ENCODE data around the gene SMPD3.

The SMPD3 gene

DNA sequence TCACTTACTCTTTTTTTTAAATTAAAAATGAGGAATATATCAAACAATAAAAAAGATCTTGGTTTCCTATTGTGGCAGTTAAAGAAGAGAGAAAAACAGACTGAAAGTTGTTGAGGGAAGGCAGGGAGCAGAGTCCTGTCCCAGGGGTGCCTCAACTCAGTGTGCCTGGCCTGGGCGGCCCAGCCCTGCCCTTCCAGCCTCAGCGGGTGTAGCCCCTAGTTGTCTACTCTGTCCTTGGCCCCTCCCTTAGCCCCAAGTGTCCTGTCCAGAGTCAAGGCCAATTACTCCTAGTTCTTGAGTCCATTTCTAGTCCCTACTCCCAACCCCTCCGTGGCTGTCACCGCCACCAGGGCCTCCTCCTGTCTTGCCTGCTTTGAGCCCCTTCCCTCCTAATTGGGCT lies 52.5 kb downstream of the SMPD3 start:
- no peak overlapping the region for H3K4me3 ChIP-seq (replicated peaks in 1 of 2; ENCODE audit: low read depth in 2 of 2, low read length in 2 of 2)
- no peak for DNase-seq (ENCODE audit: low read depth in 2 of 2)
- TF ChIP-seq, protein P1, sequence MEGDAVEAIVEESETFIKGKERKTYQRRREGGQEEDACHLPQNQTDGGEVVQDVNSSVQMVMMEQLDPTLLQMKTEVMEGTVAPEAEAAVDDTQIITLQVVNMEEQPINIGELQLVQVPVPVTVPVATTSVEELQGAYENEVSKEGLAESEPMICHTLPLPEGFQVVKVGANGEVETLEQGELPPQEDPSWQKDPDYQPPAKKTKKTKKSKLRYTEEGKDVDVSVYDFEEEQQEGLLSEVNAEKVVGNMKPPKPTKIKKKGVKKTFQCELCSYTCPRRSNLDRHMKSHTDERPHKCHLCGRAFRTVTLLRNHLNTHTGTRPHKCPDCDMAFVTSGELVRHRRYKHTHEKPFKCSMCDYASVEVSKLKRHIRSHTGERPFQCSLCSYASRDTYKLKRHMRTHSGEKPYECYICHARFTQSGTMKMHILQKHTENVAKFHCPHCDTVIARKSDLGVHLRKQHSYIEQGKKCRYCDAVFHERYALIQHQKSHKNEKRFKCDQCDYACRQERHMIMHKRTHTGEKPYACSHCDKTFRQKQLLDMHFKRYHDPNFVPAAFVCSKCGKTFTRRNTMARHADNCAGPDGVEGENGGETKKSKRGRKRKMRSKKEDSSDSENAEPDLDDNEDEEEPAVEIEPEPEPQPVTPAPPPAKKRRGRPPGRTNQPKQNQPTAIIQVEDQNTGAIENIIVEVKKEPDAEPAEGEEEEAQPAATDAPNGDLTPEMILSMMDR (IDR thresholded peaks at IDR 0.05; ENCODE audit: low read depth, low read length): no peak

DNA sequence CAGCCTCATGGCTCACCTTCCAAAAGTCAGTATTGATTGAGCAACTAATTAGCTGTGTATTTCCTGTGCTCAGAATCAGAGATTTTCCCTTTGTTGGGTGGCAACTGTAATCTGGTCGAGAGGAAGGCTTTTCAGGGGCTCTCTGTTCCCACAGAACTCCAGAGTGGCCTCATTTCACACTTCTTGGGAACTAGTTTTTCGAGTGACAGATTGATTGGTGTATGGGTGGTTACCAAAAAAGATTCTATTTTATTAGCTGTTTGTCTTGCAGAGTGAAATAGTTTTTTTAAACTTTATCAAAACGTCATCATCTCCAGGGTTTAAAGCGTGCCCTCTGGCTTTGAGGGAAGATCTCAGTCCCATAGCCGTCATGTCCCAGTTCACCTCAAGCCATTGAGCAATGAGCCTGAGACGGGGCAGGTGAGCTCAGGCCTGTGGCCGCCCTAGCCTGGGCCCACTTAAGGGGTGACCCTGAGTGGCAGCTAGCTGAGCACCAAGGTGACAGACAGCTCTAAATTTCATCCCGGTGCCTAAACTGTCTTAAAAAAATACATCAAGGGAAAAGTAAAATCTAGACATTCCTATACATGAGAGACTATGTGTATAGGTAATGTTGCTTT lies 53.0 kb downstream of the SMPD3 start:
- TF ChIP-seq, protein P1 (IDR thresholded peaks at IDR 0.05; ENCODE audit: low read depth, low read length): no peak
- no peak for DNase-seq (ENCODE audit: low read depth in 2 of 2)
- H3K4me3 ChIP-seq (replicated peaks in 1 of 2; ENCODE audit: low read depth in 2 of 2, low read length in 2 of 2): no peak overlapping the region

DNA sequence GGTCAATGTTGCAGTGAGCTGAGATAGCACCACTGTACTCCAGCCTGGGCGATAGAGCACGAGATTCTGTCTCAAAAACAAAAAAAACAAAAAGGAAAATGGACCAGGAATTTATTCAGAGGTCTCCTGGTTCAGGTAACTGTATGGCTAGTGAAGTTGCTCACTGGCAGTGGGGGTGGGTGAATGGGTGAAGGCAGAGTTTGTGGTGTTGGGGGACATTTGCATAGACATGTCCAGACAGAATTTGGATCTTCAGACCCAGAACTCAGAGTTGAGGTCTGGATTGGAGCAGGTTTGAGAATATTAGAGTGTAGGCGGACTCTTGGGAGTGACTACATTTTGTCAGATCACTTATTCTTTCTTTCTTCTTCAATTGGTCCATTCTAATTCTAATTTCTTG lies 55.0 kb downstream of the SMPD3 start:
- TF ChIP-seq, protein P1 (IDR thresholded peaks at IDR 0.05; ENCODE audit: low read depth, low read length): no peak
- no peak overlapping the region for H3K4me3 ChIP-seq (replicated peaks in 1 of 2; ENCODE audit: low read depth in 2 of 2, low read length in 2 of 2)
- DNase-seq (ENCODE audit: low read depth in 2 of 2): no peak

DNA sequence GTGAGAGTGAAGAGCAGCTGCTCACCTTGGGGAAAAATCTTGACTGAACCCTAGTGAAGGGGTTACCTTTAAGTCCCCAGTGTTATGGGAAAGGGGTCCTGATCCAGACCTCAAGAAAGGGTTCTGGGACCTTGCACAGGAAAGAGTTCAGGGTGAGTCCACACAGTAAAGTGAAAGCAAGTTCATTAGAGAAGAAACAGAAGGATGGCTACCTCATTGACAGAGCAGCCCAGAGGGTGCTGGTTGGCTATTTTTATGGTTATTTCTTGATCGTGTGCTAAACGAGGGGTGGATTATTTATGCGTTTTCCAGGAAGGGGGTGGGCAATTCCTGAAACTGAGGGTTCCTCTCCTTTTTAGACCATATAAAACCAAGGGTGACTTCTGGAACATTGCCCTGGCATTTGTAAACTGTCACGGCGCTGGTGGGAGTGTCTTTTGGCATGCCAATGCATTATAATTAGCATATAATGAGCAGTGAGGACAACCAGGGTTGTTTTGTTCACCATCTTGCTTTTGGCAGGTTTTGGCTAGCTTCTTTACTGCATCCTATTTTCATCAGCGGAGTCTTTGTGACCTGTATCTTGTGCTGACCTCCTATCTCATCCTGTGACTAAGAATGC lies 58.4 kb downstream of the SMPD3 start:
- no peak overlapping the region for H3K4me3 ChIP-seq (replicated peaks in 1 of 2; ENCODE audit: low read depth in 2 of 2, low read length in 2 of 2)

DNA sequence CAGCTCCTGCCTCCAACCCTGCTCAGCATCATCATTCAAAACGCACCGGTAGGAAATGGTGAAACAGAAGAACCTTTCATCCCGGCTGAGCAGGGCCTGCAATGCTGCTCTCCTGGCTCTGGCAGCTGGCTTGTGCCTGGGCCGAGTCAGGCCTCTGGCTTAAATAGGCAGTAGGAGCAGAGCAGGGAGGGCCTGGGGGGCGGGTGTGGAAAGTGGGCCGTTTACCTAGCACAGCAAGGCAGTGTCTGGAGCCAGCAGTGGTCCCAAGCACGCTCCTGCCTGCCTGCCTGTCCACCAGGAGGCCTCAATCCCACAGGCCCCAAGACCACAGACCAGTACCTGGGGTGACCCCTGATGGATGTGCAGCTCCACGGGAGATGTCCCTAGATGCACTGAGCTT lies 59.3 kb downstream of the SMPD3 start:
- no peak overlapping the region for H3K4me3 ChIP-seq (replicated peaks in 1 of 2; ENCODE audit: low read depth in 2 of 2, low read length in 2 of 2)
- TF ChIP-seq, protein P1 (IDR thresholded peaks at IDR 0.05; ENCODE audit: low read depth, low read length): no peak
- no peak for DNase-seq (ENCODE audit: low read depth in 2 of 2)

More for the DNA sequence above, 58.4 kb downstream of the SMPD3 start:
- TF ChIP-seq, protein P1 (IDR thresholded peaks at IDR 0.05; ENCODE audit: low read depth, low read length): no peak
- DNase-seq (ENCODE audit: low read depth in 2 of 2): no peak

DNA sequence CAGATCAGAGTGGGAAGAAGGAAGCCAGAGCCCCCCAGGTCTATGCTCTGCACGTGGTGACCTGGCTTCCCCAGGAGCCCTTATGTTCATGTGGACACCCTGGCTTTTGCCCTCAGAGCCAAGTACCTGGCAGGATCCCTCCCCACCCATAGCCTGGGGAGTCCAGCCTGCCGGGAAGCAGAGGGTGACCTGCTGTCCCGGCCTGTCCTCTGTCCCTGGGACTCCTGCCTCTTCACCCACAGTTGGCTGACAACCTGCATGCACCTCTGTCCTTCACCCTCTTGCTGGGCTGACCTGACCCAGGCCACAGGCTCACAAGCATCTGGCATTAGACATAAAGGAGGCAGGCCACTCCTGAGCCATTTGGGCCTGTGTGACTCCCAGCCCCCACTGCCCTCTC lies 60.2 kb downstream of the SMPD3 start:
- TF ChIP-seq, protein P1 (IDR thresholded peaks at IDR 0.05; ENCODE audit: low read depth, low read length): no peak
- no peak overlapping the region for H3K4me3 ChIP-seq (replicated peaks in 1 of 2; ENCODE audit: low read depth in 2 of 2, low read length in 2 of 2)
- DNase-seq (ENCODE audit: low read depth in 2 of 2): no peak
